Embryonic facial prominence (tissue), 1 donor: Measurements from ENCODE around the gene MMD2.

Experiments used
- DNase-seq: peaks from one replicate; pipeline ENCODE4 v3.0.0-alpha.2; 2016; ENCODE audit errors: extremely low spot score

MMD2 gene

GRCh38 chr7:4868493-4868892 is 90.5 kb downstream of the MMD2 start:
- no peak for DNase-seq

DNA sequence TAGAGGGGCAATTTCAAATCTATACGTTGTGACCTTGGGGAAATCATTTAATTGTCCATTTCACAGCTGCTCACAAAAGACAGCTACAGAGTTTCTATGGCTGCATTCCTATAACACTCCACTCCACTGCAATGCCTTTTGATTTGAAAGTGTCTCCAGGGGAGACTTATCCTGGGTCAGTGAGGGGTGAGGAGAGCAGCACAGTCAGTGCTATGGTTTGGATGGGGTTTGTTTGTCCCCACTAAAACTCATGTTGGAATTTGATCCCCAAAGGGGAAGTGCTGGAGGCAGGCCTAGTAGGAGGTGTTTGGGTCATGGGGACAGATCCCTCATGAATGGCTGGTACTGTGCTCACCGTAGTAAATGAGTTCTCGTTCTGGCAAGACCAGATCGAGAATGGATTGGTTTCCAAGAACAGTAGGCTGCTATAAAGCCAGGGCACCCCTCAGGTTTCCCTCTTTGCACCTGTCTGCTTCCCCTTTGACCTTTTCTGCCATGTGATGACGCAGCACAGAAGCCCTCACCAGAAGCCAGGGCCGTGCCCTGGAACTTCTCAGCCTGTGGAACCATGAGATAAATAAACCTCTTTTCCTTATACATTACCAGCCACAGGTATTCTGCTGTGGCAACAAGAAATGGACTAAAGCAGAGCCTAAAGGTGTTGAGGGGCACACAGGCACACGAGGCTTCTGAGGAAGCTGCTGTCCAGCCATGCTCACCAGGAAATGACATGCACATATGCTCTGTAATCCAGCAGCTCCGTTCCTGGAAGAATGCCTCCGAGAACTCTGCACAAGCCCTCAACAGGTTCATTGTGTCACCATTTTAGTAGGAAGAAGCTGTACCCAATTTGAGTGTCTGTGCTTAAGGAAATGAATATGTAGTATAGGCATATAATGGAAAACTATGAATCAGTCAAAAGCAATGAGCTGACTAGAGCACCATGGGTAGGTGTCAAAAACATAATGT is 92.2 kb downstream of the MMD2 start:
- DNase-seq, result no peak

DNA sequence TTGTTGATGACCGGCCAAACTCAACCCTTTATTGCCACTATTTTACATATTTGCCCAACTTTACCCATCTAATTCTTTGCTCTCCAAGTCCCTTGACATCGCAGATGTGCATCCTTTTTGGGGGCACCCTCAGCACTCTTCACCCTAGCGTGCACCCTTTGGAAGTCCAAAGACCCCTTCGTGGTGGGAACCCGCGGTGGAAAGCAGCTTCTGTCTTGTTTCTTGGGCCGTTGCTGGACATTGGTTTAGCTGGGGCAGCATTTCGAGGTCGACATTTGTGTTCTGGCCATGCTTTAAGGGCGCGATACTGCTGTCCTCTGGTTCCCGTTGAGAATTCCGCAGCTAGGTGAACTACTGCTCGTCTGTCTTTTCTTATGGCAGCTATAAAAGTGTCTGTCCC is 96.8 kb downstream of the MMD2 start:
- no peak for DNase-seq

DNA sequence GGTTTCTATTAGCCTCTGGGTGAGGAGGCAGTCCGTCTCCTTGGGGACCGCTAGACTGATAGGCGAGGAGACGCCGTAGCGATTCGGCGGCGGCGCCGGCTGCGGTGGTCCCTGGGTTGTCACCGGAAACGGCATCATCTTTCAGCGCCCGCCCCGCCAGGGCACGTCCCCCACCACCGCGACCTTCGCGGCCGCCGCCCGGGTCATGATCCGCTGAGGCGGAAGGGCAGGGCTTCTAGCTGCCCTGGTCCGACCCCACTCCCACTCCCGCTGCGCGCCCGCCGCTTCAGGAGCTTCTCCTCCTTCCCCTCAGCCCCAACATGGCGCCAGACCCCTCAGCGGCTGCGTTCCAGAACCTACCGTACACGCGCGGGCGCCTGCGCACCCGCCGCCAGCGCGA is 97.3 kb downstream of the MMD2 start, which contains the start of gene PAPOLB:
TSS of gene PAPOLB (minus strand) at position 358 of the 400 bp plus-strand sequence. CDS start at position 138, 220 bp downstream.
- no peak for DNase-seq

GRCh38 chr7:4861227-4861626 is 97.8 kb downstream of the MMD2 start:
- DNase-seq, result no peak

- no peak for DNase-seq
These were observed 101.8 kb downstream of the MMD2 start for GRCh38 chr7:4857189-4857588.

DNA sequence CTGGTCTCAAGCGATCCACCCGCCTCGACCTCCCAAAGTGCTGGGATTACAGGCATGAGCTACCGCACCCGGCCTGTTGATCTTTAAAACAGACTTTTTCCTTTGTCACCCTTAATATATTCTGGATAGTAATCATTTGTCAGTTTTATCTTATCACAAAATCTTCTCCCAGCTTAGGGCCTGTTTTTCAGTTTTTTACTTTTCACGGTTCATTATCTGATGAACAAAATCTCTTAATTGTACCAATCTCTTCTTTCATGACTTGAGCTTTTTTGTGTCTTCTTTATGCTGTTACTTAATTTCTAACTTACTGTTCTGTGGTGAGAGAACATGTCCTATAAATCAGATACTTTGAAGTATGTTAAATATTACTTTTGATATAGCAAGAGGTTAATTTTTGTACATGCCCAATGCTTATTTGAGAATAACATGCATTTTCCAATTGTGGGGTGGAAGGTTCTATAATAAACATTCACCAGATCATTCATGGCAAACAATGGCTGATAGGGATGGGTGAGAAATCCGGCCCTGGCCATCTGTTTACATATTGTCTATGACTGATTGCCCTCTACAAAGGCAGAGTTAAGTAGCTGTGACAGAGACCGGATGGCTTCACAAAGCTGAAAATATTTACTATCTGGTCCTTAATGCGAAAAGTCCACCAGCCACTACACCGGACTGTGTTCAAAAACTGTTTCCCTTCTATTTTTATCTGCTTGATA is 102.5 kb downstream of the MMD2 start:
- DNase-seq, result no peak
